ENCODE data around the gene ARHGAP26. TPM values are rescaled to one million over a fixed set of nuclear protein-coding genes. Genes with fewer than 3 reads are reported as not detected.

The ARHGAP26 gene
- total RNA-seq, 4 donors from 2014 or later: 11.0 to 23.3 (median 14.3) TPM

DNA sequence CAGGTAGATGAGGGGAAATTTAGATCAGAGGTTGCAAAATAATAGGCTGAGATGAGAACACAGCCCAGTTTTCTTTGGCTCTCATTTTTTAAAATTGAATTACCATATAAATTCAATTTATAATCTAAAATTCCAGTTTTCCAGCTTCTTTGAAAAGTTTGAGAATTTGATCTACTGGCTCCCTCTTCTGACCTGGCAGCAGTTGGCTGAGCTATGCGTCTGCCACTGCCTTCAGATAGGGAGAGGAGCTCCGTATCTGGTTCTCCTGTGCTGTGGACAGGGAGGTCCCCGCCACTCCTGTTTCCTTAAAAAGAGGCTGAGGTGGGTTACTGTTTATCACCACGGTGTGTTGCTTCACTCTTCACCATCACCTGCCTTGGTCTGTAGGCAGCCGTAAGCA lies 103.7 kb downstream of the ARHGAP26 start:
- 81 to 91% methylated on average over 5 of the region's 5 CpGs for WGBS, 2 donors
- H3K4me3 ChIP-seq (ENCODE audit: low read depth, poor library complexity, severe bottlenecking): no peak overlapping the region
- TF ChIP-seq, protein P1, sequence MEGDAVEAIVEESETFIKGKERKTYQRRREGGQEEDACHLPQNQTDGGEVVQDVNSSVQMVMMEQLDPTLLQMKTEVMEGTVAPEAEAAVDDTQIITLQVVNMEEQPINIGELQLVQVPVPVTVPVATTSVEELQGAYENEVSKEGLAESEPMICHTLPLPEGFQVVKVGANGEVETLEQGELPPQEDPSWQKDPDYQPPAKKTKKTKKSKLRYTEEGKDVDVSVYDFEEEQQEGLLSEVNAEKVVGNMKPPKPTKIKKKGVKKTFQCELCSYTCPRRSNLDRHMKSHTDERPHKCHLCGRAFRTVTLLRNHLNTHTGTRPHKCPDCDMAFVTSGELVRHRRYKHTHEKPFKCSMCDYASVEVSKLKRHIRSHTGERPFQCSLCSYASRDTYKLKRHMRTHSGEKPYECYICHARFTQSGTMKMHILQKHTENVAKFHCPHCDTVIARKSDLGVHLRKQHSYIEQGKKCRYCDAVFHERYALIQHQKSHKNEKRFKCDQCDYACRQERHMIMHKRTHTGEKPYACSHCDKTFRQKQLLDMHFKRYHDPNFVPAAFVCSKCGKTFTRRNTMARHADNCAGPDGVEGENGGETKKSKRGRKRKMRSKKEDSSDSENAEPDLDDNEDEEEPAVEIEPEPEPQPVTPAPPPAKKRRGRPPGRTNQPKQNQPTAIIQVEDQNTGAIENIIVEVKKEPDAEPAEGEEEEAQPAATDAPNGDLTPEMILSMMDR (IDR thresholded peaks at IDR 0.05): no peak
- TF ChIP-seq POLR2A (IDR thresholded peaks at IDR 0.05): no peak
- no peak for DNase-seq (ENCODE audit: low spot score in 2 of 2)
- intact Hi-C loops (cut with DNase I; ENCODE audit: low total_unique reads): no loop called here

DNA sequence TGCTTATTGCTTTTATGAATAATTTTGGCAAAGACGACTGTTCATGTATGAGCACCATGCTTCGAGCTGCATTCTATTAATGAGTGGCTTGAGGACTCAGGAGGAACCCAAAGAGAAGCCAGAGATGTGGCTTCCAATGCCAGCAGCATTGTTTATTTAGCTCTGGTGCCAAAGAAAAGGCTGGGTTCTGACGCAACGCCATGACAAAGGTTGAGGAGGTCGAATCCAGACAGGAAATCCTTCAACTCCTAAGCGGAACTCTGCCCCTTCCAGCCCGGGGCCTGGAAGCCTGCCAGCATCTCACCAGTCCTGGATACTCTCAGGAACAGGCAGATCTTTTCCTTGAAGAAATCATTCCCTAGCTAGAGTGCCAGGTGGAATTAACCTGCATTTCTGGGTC lies 104.4 kb downstream of the ARHGAP26 start:
- WGBS, 2 donors: 35 to 39% methylated on average over 7 of the region's 7 CpGs
- H3K4me3 ChIP-seq (ENCODE audit: low read depth, poor library complexity, severe bottlenecking): no peak overlapping the region
- peak; percentile 63 to 95 for DNase-seq (ENCODE audit: low spot score in 2 of 2)
- TF ChIP-seq, protein P1 (IDR thresholded peaks at IDR 0.05): no peak
- no peak for TF ChIP-seq POLR2A (IDR thresholded peaks at IDR 0.05)
- intact Hi-C loops (cut with DNase I; ENCODE audit: low total_unique reads): no loop called here

DNA sequence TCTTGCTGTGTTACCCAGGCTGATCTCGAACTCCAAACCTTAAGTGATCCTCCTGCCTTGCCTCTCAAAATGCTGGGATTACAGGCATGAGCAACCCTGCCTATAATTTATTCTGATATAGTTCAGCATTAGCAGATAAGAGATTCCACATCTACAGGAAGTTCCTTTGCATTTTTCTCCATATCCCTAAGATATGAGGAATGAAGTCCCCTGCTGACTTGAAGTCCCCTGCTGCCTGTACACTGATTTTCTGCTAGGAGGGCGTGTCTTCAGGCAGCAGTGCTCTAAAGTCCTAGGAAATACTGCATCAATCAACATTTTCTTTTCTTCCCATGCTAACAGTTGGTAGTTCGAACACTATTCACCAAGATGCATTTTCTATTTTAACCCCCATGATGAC lies 105.8 kb downstream of the ARHGAP26 start:
- 96 to 99% methylated on average over 3 of the region's 3 CpGs for WGBS, 2 donors
- TF ChIP-seq POLR2A (IDR thresholded peaks at IDR 0.05): no peak
- TF ChIP-seq, protein P1 (IDR thresholded peaks at IDR 0.05): no peak
- intact Hi-C loops (cut with DNase I; ENCODE audit: low total_unique reads): loop anchor here (5.0 kb wide), 1 partner anchor 159 kb away; no protein-coding TSS in a partner anchor

DNA sequence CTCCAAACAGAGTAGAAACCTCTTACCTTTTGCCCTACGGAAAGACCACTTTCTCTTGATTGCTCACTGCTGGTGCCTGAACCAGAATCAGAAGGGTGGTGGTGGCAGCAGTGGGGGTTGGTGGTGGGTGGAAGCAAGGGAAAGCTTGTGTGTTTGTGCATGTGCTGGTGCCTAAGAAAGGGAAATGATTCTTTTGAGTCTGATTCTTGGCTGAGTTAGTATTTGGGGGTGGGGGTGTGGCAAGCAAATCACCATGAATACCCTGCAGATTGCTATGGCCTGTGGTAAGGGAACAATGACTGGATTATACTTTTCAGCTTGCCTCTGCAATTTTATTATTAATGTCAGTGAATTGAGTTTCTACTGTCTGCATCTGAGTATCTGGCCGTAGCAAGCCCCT lies 106.6 kb downstream of the ARHGAP26 start:
- TF ChIP-seq, protein P1 (IDR thresholded peaks at IDR 0.05): no peak
- no peak for TF ChIP-seq POLR2A (IDR thresholded peaks at IDR 0.05)
- intact Hi-C loops (cut with DNase I; ENCODE audit: low total_unique reads): loop anchor here (5.0 kb wide), 1 partner anchor 160 kb away; no protein-coding TSS in a partner anchor

More for the DNA sequence above, 105.8 kb downstream of the ARHGAP26 start:
- DNase-seq (ENCODE audit: low spot score in 2 of 2): no peak
- H3K4me3 ChIP-seq (ENCODE audit: low read depth, poor library complexity, severe bottlenecking): no peak overlapping the region

DNA sequence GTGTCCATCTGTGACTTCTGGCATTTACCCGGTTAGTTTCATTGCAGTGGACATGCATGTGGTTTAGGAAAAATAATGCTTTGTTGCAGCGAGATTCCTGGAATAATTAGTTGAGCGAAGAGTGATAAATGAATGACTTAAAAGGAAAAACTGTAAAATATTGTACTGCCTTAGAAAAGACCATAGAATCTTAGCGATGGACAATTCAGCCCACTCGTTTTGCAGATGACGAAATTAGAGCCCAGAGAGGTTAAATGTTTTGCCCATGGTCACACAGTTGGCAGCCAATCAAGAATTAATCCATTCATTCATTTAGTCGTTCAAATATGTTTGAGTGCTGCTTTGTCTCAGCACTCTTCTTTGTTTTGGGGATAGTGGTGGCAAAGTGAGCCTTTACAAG lies 107.9 kb downstream of the ARHGAP26 start:
- intact Hi-C loops (cut with DNase I; ENCODE audit: low total_unique reads): loop anchor here (5.0 kb wide), 1 partner anchor 161 kb away; no protein-coding TSS in a partner anchor
- WGBS, 2 donors: 84% methylated on average over 7 of the region's 7 CpGs
- TF ChIP-seq, protein P1 (IDR thresholded peaks at IDR 0.05): no peak
- no peak for TF ChIP-seq POLR2A (IDR thresholded peaks at IDR 0.05)
- no peak overlapping the region for H3K4me3 ChIP-seq (ENCODE audit: low read depth, poor library complexity, severe bottlenecking)
- no peak for DNase-seq (ENCODE audit: low spot score in 2 of 2)

More for the DNA sequence above, 106.6 kb downstream of the ARHGAP26 start:
- WGBS, 2 donors: 79 to 83% methylated on average over 2 of the region's 2 CpGs
- no peak for DNase-seq (ENCODE audit: low spot score in 2 of 2)
- H3K4me3 ChIP-seq (ENCODE audit: low read depth, poor library complexity, severe bottlenecking): no peak overlapping the region

DNA sequence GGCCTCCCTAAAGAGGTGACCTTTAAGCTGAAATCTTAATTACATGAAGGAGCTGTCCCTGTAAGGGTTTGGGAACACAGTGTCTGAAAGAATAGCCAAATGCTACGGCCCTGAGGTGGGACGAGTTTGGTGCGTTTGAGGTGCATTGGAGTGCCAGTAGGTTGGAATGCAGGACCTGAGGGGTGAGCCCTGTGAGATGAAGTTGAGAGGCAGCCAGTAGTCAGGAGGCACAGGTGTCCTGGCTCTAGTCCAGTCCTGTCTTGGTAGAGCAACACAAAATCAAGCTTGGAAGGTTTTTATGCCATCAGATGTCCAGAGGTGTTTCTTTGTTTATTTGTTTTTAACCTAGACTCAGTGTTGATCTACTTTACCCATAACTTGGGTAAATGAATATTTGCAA lies 108.5 kb downstream of the ARHGAP26 start:
- no peak for DNase-seq (ENCODE audit: low spot score in 2 of 2)
- 59 to 61% methylated on average over 3 of the region's 3 CpGs for WGBS, 2 donors
- TF ChIP-seq, protein P1 (IDR thresholded peaks at IDR 0.05): no peak
- no peak for TF ChIP-seq POLR2A (IDR thresholded peaks at IDR 0.05)
- no peak overlapping the region for H3K4me3 ChIP-seq (ENCODE audit: low read depth, poor library complexity, severe bottlenecking)
- intact Hi-C loops (cut with DNase I; ENCODE audit: low total_unique reads): loop anchor here (5.0 kb wide), 1 partner anchor 161 kb away; no protein-coding TSS in a partner anchor

Data from lower leg skin (tissue), 4 donors.